WTC11 (cell line): ENCODE results near the gene LMF1. TPM values are rescaled to one million over a fixed set of nuclear protein-coding genes. Genes with fewer than 3 reads are reported as not detected.

Experiments
- ATAC-seq: fragments of 200-7000 bp; cut with Tn5 transposase; 2 replicates; pipeline ENCODE4 v1.10.0; 2021; ENCODE audit warnings: mild to moderate bottlenecking, moderate library complexity
- CTCF ChIA-PET: fragments of 300-600 bp; sonication (Branson Sonifier 250); formaldehyde crosslinking; loops from one replicate; lab custom pipeline; 2021; ENCODE audit warnings: antibody characterized with exemption; lab: Charles Lee
- POLR2A ChIA-PET: fragments of 350-600 bp; sonication (Branson Sonifier 250); formaldehyde crosslinking; loops from one replicate; lab custom pipeline; 2021; ENCODE audit warnings: antibody characterized with exemption; lab: Charles Lee
- DNase-seq: peaks from one replicate; pipeline ENCODE4 v3.0.0; 2021; ENCODE audit warnings: low spot score
- H3K27ac Mint-ChIP-seq: 2 replicates; pipeline ENCODE4 v1.8.0; 2021; ENCODE audit warnings: mixed read lengths
- H3K27me3 Mint-ChIP-seq: 2 replicates; pipeline ENCODE4 v1.8.0; 2021; ENCODE audit warnings: low read depth, mild to moderate bottlenecking, moderate library complexity, mixed read lengths
- H3K36me3 Mint-ChIP-seq: 2 replicates; pipeline ENCODE4 v1.8.0; 2021; ENCODE audit warnings: mixed read lengths
- H3K4me1 Mint-ChIP-seq: 2 replicates; pipeline ENCODE4 v1.8.0; 2022; ENCODE audit warnings: mixed read lengths
- H3K4me3 Mint-ChIP-seq: 2 replicates; pipeline ENCODE4 v1.8.0; 2021; ENCODE audit warnings: mild to moderate bottlenecking, moderate library complexity, mixed read lengths
- H3K9me3 Mint-ChIP-seq: 2 replicates; pipeline ENCODE4 v1.8.0; 2021; ENCODE audit warnings: mixed read lengths
- CBFB ChIP-seq: sonication (generic); formaldehyde crosslinking; IDR thresholded peaks from 2 replicates; pipeline ENCODE4 v1.8.1; 2022; ENCODE audit warnings: mild to moderate bottlenecking, low read depth, missing genetic modification reagents
- MXD4 ChIP-seq: fragments of 250-450 bp; sonication (Bioruptor Pico); IDR thresholded peaks from 2 replicates; pipeline ENCODE4 v1.8.0; 2021; ENCODE audit warnings: mild to moderate bottlenecking, moderate library complexity, borderline replicate concordance
- MYBL2 ChIP-seq: sonication (generic); formaldehyde crosslinking; IDR thresholded peaks from 2 replicates; pipeline ENCODE4 v1.8.1; 2023; ENCODE audit warnings: mild to moderate bottlenecking, moderate library complexity, missing genetic modification reagents
- RORB ChIP-seq: fragments of 250-450 bp; sonication (Bioruptor Pico); IDR thresholded peaks from 2 replicates; pipeline ENCODE4 v1.9.0; 2021; ENCODE audit warnings: mild to moderate bottlenecking
- ZNF671 ChIP-seq: fragments of 250-450 bp; sonication (Bioruptor Pico); IDR thresholded peaks from 2 replicates; pipeline ENCODE4 v1.8.0; 2021; ENCODE audit warnings: mild to moderate bottlenecking
- total RNA-seq: library from RNA; stranded (reverse); gene quantifications from 3 replicates; pipeline ENCODE4 v1.2.3, GENCODE V29; 2021
- TF ChIP-seq, protein P1 (sequence below): sonication (generic); formaldehyde crosslinking; IDR thresholded peaks from 2 replicates; pipeline ENCODE4 v1.8.1; 2022; ENCODE audit warnings: low read depth, missing genetic modification reagents, borderline replicate concordance
- TF ChIP-seq, protein P2 (sequence below): fragments of 250-450 bp; sonication (Bioruptor Pico); IDR thresholded peaks from 2 replicates; pipeline ENCODE4 v1.9.0; 2021; ENCODE audit warnings: mild to moderate bottlenecking
- TF ChIP-seq, protein P3 (sequence below): sonication (generic); formaldehyde crosslinking; IDR thresholded peaks from 2 replicates; pipeline ENCODE4 v1.8.0; 2023; ENCODE audit warnings: mild to moderate bottlenecking, missing genetic modification reagents
- TF ChIP-seq, protein P4 (sequence below): sonication (generic); formaldehyde crosslinking; IDR thresholded peaks from 2 replicates; pipeline ENCODE4 v1.8.0; 2022; ENCODE audit warnings: missing genetic modification reagents
- TF ChIP-seq, protein P5 (sequence below): fragments of 250-450 bp; sonication (Bioruptor Pico); IDR thresholded peaks from 2 replicates; pipeline ENCODE4 v1.9.0; 2021; ENCODE audit warnings: moderate library complexity, mild to moderate bottlenecking, inconsistent platforms, borderline replicate concordance
- TF ChIP-seq, protein P6 (sequence below): fragments of 250-450 bp; sonication (Bioruptor Pico); IDR thresholded peaks from 2 replicates; pipeline ENCODE4 v1.9.0; 2021; ENCODE audit warnings: mild to moderate bottlenecking, borderline replicate concordance
- TF ChIP-seq, protein P7 (sequence below): sonication (generic); formaldehyde crosslinking; IDR thresholded peaks from 2 replicates; pipeline ENCODE4 v1.8.1; 2023; ENCODE audit warnings: mild to moderate bottlenecking, missing genetic modification reagents

The LMF1 gene
- total RNA-seq, 1 experiment from 2014 or later = 10.5 TPM

DNA sequence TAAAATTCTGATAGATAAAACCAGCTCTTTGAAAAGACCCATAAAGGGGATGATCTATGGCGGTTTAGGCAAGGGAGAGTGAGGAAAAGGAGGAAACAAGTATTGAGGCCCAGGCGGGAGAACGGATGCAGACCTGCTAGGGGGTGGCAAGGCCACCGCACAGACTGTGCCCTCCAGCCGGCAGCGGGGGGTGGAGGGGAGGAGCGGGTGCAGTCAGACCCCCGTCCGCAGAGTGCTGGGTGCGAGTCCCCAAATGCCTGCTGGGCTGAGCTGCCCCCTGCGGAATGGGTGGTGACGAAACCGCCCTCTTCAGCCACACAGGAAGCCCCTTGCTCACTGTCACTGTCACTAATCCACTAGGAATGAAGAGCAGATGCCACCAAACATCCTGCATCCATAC, 46.0 kb downstream of the LMF1 start (continued):
- TF ChIP-seq, protein P1, sequence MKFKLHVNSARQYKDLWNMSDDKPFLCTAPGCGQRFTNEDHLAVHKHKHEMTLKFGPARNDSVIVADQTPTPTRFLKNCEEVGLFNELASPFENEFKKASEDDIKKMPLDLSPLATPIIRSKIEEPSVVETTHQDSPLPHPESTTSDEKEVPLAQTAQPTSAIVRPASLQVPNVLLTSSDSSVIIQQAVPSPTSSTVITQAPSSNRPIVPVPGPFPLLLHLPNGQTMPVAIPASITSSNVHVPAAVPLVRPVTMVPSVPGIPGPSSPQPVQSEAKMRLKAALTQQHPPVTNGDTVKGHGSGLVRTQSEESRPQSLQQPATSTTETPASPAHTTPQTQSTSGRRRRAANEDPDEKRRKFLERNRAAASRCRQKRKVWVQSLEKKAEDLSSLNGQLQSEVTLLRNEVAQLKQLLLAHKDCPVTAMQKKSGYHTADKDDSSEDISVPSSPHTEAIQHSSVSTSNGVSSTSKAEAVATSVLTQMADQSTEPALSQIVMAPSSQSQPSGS (CRISPR knock-in tag) = no peak
- TF ChIP-seq MXD4 (CRISPR knock-in tag) = no peak
- TF ChIP-seq, protein P2, sequence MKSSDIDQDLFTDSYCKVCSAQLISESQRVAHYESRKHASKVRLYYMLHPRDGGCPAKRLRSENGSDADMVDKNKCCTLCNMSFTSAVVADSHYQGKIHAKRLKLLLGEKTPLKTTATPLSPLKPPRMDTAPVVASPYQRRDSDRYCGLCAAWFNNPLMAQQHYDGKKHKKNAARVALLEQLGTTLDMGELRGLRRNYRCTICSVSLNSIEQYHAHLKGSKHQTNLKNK (CRISPR knock-in tag) = no peak

DNA sequence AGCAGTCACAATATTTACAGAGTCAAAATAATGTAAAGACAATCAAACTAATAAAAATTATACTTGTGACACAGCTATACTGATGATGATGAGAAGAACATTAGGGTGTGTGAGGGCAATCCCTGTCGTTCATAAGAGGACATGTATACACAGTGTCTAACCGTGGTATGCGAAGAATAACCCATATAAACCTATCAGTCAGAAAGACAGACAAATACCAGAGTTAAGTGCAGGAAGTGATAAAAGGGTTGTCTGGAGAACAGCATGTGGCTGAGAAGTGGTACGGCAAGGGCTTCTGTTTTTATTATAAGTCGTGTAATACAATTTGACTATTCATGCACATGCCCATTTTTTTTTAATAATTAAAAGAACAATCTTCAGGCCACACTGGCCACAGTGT, 46.7 kb downstream of the LMF1 start:
- Mint-ChIP-seq H3K4me3 (no peak overlapping the region), H3K27me3 (no peaks in the 10 kb centered on the region; the same call in 1 of the 2 replicates), H3K4me1 (peaks cover 3% of the 10 kb centered on the region), H3K9me3 (peaks cover 47% of the 10 kb centered on the region), H3K36me3 (peaks cover 44% of the 10 kb centered on the region), H3K27ac (no peak overlapping the region)
- DNase-seq (no peak), ATAC-seq (no peak)
- TF ChIP-seq, protein P3, sequence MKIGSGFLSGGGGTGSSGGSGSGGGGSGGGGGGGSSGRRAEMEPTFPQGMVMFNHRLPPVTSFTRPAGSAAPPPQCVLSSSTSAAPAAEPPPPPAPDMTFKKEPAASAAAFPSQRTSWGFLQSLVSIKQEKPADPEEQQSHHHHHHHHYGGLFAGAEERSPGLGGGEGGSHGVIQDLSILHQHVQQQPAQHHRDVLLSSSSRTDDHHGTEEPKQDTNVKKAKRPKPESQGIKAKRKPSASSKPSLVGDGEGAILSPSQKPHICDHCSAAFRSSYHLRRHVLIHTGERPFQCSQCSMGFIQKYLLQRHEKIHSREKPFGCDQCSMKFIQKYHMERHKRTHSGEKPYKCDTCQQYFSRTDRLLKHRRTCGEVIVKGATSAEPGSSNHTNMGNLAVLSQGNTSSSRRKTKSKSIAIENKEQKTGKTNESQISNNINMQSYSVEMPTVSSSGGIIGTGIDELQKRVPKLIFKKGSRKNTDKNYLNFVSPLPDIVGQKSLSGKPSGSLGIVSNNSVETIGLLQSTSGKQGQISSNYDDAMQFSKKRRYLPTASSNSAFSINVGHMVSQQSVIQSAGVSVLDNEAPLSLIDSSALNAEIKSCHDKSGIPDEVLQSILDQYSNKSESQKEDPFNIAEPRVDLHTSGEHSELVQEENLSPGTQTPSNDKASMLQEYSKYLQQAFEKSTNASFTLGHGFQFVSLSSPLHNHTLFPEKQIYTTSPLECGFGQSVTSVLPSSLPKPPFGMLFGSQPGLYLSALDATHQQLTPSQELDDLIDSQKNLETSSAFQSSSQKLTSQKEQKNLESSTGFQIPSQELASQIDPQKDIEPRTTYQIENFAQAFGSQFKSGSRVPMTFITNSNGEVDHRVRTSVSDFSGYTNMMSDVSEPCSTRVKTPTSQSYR (CRISPR knock-in tag) = no peak
- ChIA-PET POLR2A (no interaction called here), CTCF (no interaction called here)

DNA sequence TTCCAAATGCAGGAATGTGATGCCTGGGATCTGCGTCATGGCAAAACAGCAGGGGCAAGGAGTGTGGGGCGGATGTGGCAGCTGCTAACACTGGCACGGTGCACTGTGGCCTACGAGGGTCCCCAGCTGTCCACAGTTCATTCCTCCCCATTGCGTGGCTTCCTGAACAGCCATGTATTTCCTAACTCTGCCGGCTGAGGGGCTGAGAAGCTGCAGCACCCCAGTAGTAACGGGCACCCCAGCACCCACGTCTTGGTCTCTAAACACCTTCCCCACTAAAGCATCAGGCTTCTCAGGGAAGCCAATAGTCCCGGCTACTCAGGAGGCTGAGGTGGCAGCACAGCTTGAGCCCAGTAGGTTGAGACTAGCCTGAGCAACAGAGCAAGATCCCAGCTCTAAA, 47.6 kb downstream of the LMF1 start:
- Mint-ChIP-seq H3K27me3 (no peaks in the 10 kb centered on the region; the same call in 1 of the 2 replicates), H3K9me3 (peaks cover 47% of the 10 kb centered on the region), H3K36me3 (peaks cover 44% of the 10 kb centered on the region), H3K4me1 (no peaks in the 10 kb centered on the region), H3K4me3 (no peak overlapping the region), H3K27ac (no peak overlapping the region)
- ATAC-seq = no peak
- CTCF ChIA-PET = no interaction called here
- POLR2A ChIA-PET = no interaction called here
- no peak for DNase-seq
- TF ChIP-seq, protein P4, sequence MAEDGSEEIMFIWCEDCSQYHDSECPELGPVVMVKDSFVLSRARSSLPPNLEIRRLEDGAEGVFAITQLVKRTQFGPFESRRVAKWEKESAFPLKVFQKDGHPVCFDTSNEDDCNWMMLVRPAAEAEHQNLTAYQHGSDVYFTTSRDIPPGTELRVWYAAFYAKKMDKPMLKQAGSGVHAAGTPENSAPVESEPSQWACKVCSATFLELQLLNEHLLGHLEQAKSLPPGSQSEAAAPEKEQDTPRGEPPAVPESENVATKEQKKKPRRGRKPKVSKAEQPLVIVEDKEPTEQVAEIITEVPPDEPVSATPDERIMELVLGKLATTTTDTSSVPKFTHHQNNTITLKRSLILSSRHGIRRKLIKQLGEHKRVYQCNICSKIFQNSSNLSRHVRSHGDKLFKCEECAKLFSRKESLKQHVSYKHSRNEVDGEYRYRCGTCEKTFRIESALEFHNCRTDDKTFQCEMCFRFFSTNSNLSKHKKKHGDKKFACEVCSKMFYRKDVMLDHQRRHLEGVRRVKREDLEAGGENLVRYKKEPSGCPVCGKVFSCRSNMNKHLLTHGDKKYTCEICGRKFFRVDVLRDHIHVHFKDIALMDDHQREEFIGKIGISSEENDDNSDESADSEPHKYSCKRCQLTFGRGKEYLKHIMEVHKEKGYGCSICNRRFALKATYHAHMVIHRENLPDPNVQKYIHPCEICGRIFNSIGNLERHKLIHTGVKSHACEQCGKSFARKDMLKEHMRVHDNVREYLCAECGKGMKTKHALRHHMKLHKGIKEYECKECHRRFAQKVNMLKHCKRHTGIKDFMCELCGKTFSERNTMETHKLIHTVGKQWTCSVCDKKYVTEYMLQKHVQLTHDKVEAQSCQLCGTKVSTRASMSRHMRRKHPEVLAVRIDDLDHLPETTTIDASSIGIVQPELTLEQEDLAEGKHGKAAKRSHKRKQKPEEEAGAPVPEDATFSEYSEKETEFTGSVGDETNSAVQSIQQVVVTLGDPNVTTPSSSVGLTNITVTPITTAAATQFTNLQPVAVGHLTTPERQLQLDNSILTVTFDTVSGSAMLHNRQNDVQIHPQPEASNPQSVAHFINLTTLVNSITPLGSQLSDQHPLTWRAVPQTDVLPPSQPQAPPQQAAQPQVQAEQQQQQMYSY (CRISPR knock-in tag) = no peak
- TF ChIP-seq RORB (CRISPR knock-in tag) = no peak
- no peak for TF ChIP-seq CBFB (CRISPR knock-in tag)
- TF ChIP-seq, protein P3 (CRISPR knock-in tag) = no peak
- TF ChIP-seq, protein P1 (CRISPR knock-in tag) = no peak
- TF ChIP-seq, protein P5, sequence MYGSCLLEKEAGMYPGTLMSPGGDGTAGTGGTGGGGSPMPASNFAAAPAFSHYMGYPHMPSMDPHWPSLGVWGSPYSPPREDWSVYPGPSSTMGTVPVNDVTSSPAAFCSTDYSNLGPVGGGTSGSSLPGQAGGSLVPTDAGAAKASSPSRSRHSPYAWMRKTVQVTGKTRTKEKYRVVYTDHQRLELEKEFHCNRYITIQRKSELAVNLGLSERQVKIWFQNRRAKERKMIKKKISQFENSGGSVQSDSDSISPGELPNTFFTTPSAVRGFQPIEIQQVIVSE (CRISPR knock-in tag) = no peak
- TF ChIP-seq MYBL2 = no peak
- no peak for TF ChIP-seq ZNF671 (CRISPR knock-in tag)
- TF ChIP-seq, protein P6, sequence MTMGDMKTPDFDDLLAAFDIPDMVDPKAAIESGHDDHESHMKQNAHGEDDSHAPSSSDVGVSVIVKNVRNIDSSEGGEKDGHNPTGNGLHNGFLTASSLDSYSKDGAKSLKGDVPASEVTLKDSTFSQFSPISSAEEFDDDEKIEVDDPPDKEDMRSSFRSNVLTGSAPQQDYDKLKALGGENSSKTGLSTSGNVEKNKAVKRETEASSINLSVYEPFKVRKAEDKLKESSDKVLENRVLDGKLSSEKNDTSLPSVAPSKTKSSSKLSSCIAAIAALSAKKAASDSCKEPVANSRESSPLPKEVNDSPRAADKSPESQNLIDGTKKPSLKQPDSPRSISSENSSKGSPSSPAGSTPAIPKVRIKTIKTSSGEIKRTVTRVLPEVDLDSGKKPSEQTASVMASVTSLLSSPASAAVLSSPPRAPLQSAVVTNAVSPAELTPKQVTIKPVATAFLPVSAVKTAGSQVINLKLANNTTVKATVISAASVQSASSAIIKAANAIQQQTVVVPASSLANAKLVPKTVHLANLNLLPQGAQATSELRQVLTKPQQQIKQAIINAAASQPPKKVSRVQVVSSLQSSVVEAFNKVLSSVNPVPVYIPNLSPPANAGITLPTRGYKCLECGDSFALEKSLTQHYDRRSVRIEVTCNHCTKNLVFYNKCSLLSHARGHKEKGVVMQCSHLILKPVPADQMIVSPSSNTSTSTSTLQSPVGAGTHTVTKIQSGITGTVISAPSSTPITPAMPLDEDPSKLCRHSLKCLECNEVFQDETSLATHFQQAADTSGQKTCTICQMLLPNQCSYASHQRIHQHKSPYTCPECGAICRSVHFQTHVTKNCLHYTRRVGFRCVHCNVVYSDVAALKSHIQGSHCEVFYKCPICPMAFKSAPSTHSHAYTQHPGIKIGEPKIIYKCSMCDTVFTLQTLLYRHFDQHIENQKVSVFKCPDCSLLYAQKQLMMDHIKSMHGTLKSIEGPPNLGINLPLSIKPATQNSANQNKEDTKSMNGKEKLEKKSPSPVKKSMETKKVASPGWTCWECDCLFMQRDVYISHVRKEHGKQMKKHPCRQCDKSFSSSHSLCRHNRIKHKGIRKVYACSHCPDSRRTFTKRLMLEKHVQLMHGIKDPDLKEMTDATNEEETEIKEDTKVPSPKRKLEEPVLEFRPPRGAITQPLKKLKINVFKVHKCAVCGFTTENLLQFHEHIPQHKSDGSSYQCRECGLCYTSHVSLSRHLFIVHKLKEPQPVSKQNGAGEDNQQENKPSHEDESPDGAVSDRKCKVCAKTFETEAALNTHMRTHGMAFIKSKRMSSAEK (CRISPR knock-in tag) = no peak
- TF ChIP-seq, protein P7, sequence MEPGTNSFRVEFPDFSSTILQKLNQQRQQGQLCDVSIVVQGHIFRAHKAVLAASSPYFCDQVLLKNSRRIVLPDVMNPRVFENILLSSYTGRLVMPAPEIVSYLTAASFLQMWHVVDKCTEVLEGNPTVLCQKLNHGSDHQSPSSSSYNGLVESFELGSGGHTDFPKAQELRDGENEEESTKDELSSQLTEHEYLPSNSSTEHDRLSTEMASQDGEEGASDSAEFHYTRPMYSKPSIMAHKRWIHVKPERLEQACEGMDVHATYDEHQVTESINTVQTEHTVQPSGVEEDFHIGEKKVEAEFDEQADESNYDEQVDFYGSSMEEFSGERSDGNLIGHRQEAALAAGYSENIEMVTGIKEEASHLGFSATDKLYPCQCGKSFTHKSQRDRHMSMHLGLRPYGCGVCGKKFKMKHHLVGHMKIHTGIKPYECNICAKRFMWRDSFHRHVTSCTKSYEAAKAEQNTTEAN = no peak
